NCI-H2196 treated with DMSO at 0.1 percent for 48 hours (cell line): Measurements from ENCODE around the gene FPR1.

Experiments
- DNase-seq: peaks from one replicate; lab custom pipeline; 2025; ENCODE audit not compliant: unreplicated experiment; lab: John Stamatoyannopoulos, UW

FPR1 gene

GRCh38 chr19:51737924-51738323 is 13.8 kb downstream of the FPR1 start:
- DNase-seq = no peak

- DNase-seq = no peak
Observed at GRCh38 chr19:51737389-51737788, 14.3 kb downstream of the FPR1 start.

GRCh38 chr19:51735759-51736449 is 15.8 kb downstream of the FPR1 start:
- DNase-seq = no peak

GRCh38 chr19:51733742-51734522 is 17.7 kb downstream of the FPR1 start:
- no peak for DNase-seq

- DNase-seq = no peak
Observed at GRCh38 chr19:51729781-51730180, 21.9 kb downstream of the FPR1 start.

- DNase-seq = no peak
Observed at GRCh38 chr19:51727349-51727880, 24.3 kb downstream of the FPR1 start.

GRCh38 chr19:51726049-51726448 is 25.6 kb downstream of the FPR1 start:
- DNase-seq = no peak

- DNase-seq = no peak
Observed at GRCh38 chr19:51724543-51724942, 27.1 kb downstream of the FPR1 start.

GRCh38 chr19:51722492-51722891 is 29.2 kb downstream of the FPR1 start:
- DNase-seq = no peak

GRCh38 chr19:51721905-51722304 is 29.8 kb downstream of the FPR1 start:
- DNase-seq = no peak

- DNase-seq = no peak
Observed at GRCh38 chr19:51719251-51719988, 32.3 kb downstream of the FPR1 start.

- no peak for DNase-seq
Observed at GRCh38 chr19:51716925-51717324, 34.8 kb downstream of the FPR1 start.

GRCh38 chr19:51715850-51716249 is 35.8 kb downstream of the FPR1 start:
- DNase-seq = no peak

- DNase-seq = no peak
Observed at GRCh38 chr19:51714848-51715247, 36.8 kb downstream of the FPR1 start.

- DNase-seq = no peak
Observed at GRCh38 chr19:51713319-51714285, 38.1 kb downstream of the FPR1 start.

- peak; percentile 21 for DNase-seq
Observed at GRCh38 chr19:51712461-51713081, 39.1 kb downstream of the FPR1 start.

- no peak for DNase-seq
Observed at GRCh38 chr19:51711702-51712101, 40.0 kb downstream of the FPR1 start.

GRCh38 chr19:51710163-51710562 is 41.5 kb downstream of the FPR1 start:
- no peak for DNase-seq

- no peak for DNase-seq
Observed at GRCh38 chr19:51709575-51709974, 42.1 kb downstream of the FPR1 start.

- DNase-seq = no peak
Observed at GRCh38 chr19:51708811-51709210, 42.9 kb downstream of the FPR1 start.
